ENCODE results near the gene RHOD.

RHOD gene

GRCh38 chr11:67055812-67056211, 835 bp upstream of the RHOD start:
- DNase-seq (ENCODE audit: extremely low spot score) = no peak
- TF ChIP-seq CTCF (IDR thresholded peaks at IDR 0.05; ENCODE audit: control extremely low read depth, extremely low read depth, low read depth, missing control alignments) = no peak
- POLR2A ChIA-PET = no interaction called here
- CTCF ChIA-PET = interaction anchor here (1.4 to 1.6 kb wide), 3 partner anchors 9 to 76 kb away, joined by 3 to 6 read pairs (median 4); no protein-coding TSS in a partner anchor

GRCh38 chr11:67057205-67057672, 592 bp downstream of the RHOD start:
- CTCF ChIA-PET = interaction anchor here (1.2 to 1.4 kb wide), 2 partner anchors 23 to 32 kb away, joined by 3 to 4 read pairs; no protein-coding TSS in a partner anchor

GRCh38 chr11:67058506-67058905, 1.9 kb downstream of the RHOD start:
- ChIA-PET CTCF (no interaction called here), POLR2A (no interaction called here)
- DNase-seq (ENCODE audit: extremely low spot score) = no peak
- no peak for TF ChIP-seq CTCF (IDR thresholded peaks at IDR 0.05; ENCODE audit: control extremely low read depth, extremely low read depth, low read depth, missing control alignments)

More at GRCh38 chr11:67057205-67057672, 592 bp downstream of the RHOD start:
- TF ChIP-seq CTCF (IDR thresholded peaks at IDR 0.05; ENCODE audit: control extremely low read depth, extremely low read depth, low read depth, missing control alignments) = no peak
- DNase-seq (ENCODE audit: extremely low spot score) = no peak
- POLR2A ChIA-PET = interaction anchor here (0.5 kb wide), 1 partner anchor 94 kb away, joined by 3 read pairs; no protein-coding TSS in a partner anchor

GRCh38 chr11:67059671-67060070, 3.0 kb downstream of the RHOD start:
- POLR2A ChIA-PET = no interaction called here
- CTCF ChIA-PET = no interaction called here
- no peak for TF ChIP-seq CTCF (IDR thresholded peaks at IDR 0.05; ENCODE audit: control extremely low read depth, extremely low read depth, low read depth, missing control alignments)
- DNase-seq (ENCODE audit: extremely low spot score) = no peak

- ChIA-PET POLR2A (no interaction called here), CTCF (no interaction called here)
- TF ChIP-seq CTCF (IDR thresholded peaks at IDR 0.05; ENCODE audit: control extremely low read depth, extremely low read depth, low read depth, missing control alignments) = no peak
- DNase-seq (ENCODE audit: extremely low spot score) = no peak
Observed at GRCh38 chr11:67060111-67060522, 3.5 kb downstream of the RHOD start.

GRCh38 chr11:67062526-67063373, 6.1 kb downstream of the RHOD start:
- ChIA-PET CTCF (interaction anchor here (1.0 to 2.5 kb wide), 3 partner anchors 9 to 20 kb away, joined by 3 to 8 read pairs (median 5); no protein-coding TSS in a partner anchor), POLR2A (no interaction called here)
- DNase-seq (ENCODE audit: extremely low spot score) = no peak
- no peak for TF ChIP-seq CTCF (IDR thresholded peaks at IDR 0.05; ENCODE audit: control extremely low read depth, extremely low read depth, low read depth, missing control alignments)
